Endodermal cell (in vitro differentiated cells): ENCODE results near the gene BAIAP3. TPM values are rescaled to one million over a fixed set of nuclear protein-coding genes. Genes with fewer than 3 reads are reported as not detected.

Source experiments
- DNase-seq: peaks from one replicate; pipeline ENCODE4 v3.0.0-alpha.2; 2017
- H3K27ac ChIP-seq: 2 replicates; pipeline ENCODE4 v1.5.1; 2013; ENCODE audit warnings: mild to moderate bottlenecking, low read depth, low read length, moderate library complexity
- H3K27me3 ChIP-seq: 2 replicates; pipeline ENCODE4 v1.6.1; 2013; ENCODE audit warnings: mild to moderate bottlenecking, low read length, moderate library complexity; ENCODE audit not compliant: insufficient read depth, control insufficient read depth, poor library complexity, severe bottlenecking
- H3K36me3 ChIP-seq: 2 replicates; pipeline ENCODE4 v1.7.0; 2013; ENCODE audit warnings: mild to moderate bottlenecking, low read length, moderate library complexity; ENCODE audit not compliant: control insufficient read depth, insufficient read depth
- H3K4me1 ChIP-seq: one replicate; pipeline ENCODE4 v1.7.0; 2013; ENCODE audit warnings: low read length; ENCODE audit not compliant: control insufficient read depth, insufficient read depth
- H3K4me3 ChIP-seq: 2 replicates; pipeline ENCODE4 v1.5.1; 2013; ENCODE audit warnings: mild to moderate bottlenecking, low read length, moderate library complexity
- H3K9ac ChIP-seq: 2 replicates; pipeline ENCODE4 v1.6.1; 2013; ENCODE audit warnings: mild to moderate bottlenecking, low read length, moderate library complexity; ENCODE audit not compliant: poor library complexity, severe bottlenecking; ENCODE audit errors: extremely low read depth
- H3K9me3 ChIP-seq: 2 replicates; pipeline ENCODE4 v1.6.1; 2013; ENCODE audit warnings: mild to moderate bottlenecking, low read length, moderate library complexity; ENCODE audit not compliant: control insufficient read depth
- H3K27ac Mint-ChIP-seq: 2 replicates; pipeline ENCODE4 v1.8.0; 2020; ENCODE audit warnings: mixed read lengths
- H3K27me3 Mint-ChIP-seq: 2 replicates; pipeline ENCODE4 v1.8.0; 2021; ENCODE audit warnings: mild to moderate bottlenecking, mixed read lengths; ENCODE audit not compliant: insufficient read depth
- H3K36me3 Mint-ChIP-seq: 2 replicates; pipeline ENCODE4 v1.8.0; 2020; ENCODE audit warnings: low read depth, mixed read lengths
- H3K4me1 Mint-ChIP-seq: 2 replicates; pipeline ENCODE4 v1.8.0; 2020; ENCODE audit warnings: mixed read lengths
- H3K4me3 Mint-ChIP-seq: 2 replicates; pipeline ENCODE4 v1.8.0; 2020; ENCODE audit warnings: mild to moderate bottlenecking, moderate library complexity, mixed read lengths
- H3K9me3 Mint-ChIP-seq: 2 replicates; pipeline ENCODE4 v1.8.0; 2020; ENCODE audit warnings: mild to moderate bottlenecking, mixed read lengths
- CTCF ChIP-seq: fragments of 200-600 bp; sonication (generic); conservative IDR thresholded peaks from 2 replicates; pipeline ENCODE4 v1.5.0; 2021; ENCODE audit warnings: antibody characterized with exemption, mild to moderate bottlenecking
- WGBS, 2 experiments: methylation state at CpG; one replicate each; pipeline versions ENCODE4 v1.1.5 to v1.1.7; 2013; ENCODE audit warnings: missing lambda C conversion rate in 2 of 2, mixed read lengths in 1 of 2; ENCODE audit not compliant: insufficient coverage in 1 of 2, insufficient read length in 1 of 2; 5-methylcytosine and 5-hydroxymethylcytosine counted together
- total RNA-seq, 2 donors: library from RNA; stranded (reverse); fragmentation: NEBNext Ultra II Directional in 1 of 2; extraction: Animal tissue kit (Norgen Biotek cat#: 25700) in 1 of 2; gene quantifications; 2 replicates in 1 of 2; 3 replicates in 1 of 2; pipeline ENCODE4 v1.2.1, GENCODE V29; 2021

BAIAP3 gene
- total RNA-seq, 2 donors from 2014 or later: 25.0 to 43.5 TPM

- TF ChIP-seq CTCF: no peak
- H3K27me3 Mint-ChIP-seq: no peaks in the 10 kb centered on the region
These were observed 64.3 kb downstream of the BAIAP3 start for GRCh38 chr16:1397779-1398178.

GRCh38 chr16:1398351-1398750, 64.9 kb downstream of the BAIAP3 start:
- Histone ChIP-seq H3K9me3 (no peaks in the 10 kb centered on the region), H3K27me3 (no peaks in the 10 kb centered on the region), H3K36me3 (peaks cover 9% of the 10 kb centered on the region), H3K4me3 (no peak overlapping the region), H3K27ac (no peak overlapping the region), H3K9ac (no peak overlapping the region), H3K4me1 (no peaks in the 10 kb centered on the region)
- no peak overlapping the region for H3K27ac Mint-ChIP-seq
- peaks cover 42% of the 10 kb centered on the region for H3K36me3 Mint-ChIP-seq
- no peaks in the 10 kb centered on the region for H3K27me3 Mint-ChIP-seq
- no peak for DNase-seq
- H3K4me3 Mint-ChIP-seq: no peak overlapping the region
- H3K9me3 Mint-ChIP-seq: no peaks in the 10 kb centered on the region
- H3K4me1 Mint-ChIP-seq: no peaks in the 10 kb centered on the region
- 92 to 97% methylated on average over 9 of the region's 9 CpGs for WGBS, 2 experiments
- no peak for TF ChIP-seq CTCF

More at GRCh38 chr16:1397779-1398178, 64.3 kb downstream of the BAIAP3 start:
- Histone ChIP-seq H3K4me3 (no peak overlapping the region), H3K27me3 (no peaks in the 10 kb centered on the region), H3K9ac (no peak overlapping the region), H3K9me3 (no peaks in the 10 kb centered on the region), H3K27ac (no peak overlapping the region), H3K36me3 (peaks cover 9% of the 10 kb centered on the region), H3K4me1 (no peaks in the 10 kb centered on the region)
- H3K9me3 Mint-ChIP-seq: no peaks in the 10 kb centered on the region
- DNase-seq: no peak
- H3K36me3 Mint-ChIP-seq: peaks cover 45% of the 10 kb centered on the region
- no peak overlapping the region for H3K4me3 Mint-ChIP-seq
- WGBS, 2 experiments: 96% methylated on average over 9 to 20 of the region's 21 CpGs
- no peak overlapping the region for H3K27ac Mint-ChIP-seq
- no peaks in the 10 kb centered on the region for H3K4me1 Mint-ChIP-seq

Other genes starting within 250 kb of the BAIAP3 start
- under 1 TPM; 0.15 to 0.20 TPM for gene C1QTNF8, start 237.4 kb upstream of the BAIAP3 start, total RNA-seq
- gene CACNA1H, start 180.5 kb upstream of the BAIAP3 start, total RNA-seq: 10 to 100 TPM; 31.6 to 45.0 TPM
- not detected for gene TPSG1, start 108.4 kb upstream of the BAIAP3 start, total RNA-seq
- not detected for gene TPSB2, start 103.5 kb upstream of the BAIAP3 start, total RNA-seq
- not detected for gene TPSAB1, start 92.9 kb upstream of the BAIAP3 start, total RNA-seq
- gene TPSD1, start 77.6 kb upstream of the BAIAP3 start, total RNA-seq: not detected
- 100 to 1,000 TPM; 250 to 294 TPM for gene UBE2I, start 24.0 kb upstream of the BAIAP3 start, total RNA-seq
- 10 to 100 TPM; 64.9 to 67.4 TPM for gene TSR3, start 18.2 kb downstream of the BAIAP3 start, total RNA-seq
- gene GNPTG, start 18.3 kb downstream of the BAIAP3 start, total RNA-seq: 10 to 100 TPM; 34.0 to 38.4 TPM
- gene UNKL, start 81.1 kb downstream of the BAIAP3 start, total RNA-seq: 10 to 100 TPM; 46.4 to 48.3 TPM
- gene UQCC4, start 87.1 kb downstream of the BAIAP3 start, total RNA-seq: 10 to 100 TPM in 1 of 2 donors, 1 to 10 TPM in 1; 9.2 to 10.9 TPM
- under 1 TPM; 0.51 to 0.79 TPM for gene PERCC1, start 97.4 kb downstream of the BAIAP3 start, total RNA-seq
- 1 to 10 TPM; 1.9 to 2.2 TPM for gene CCDC154, start 110.9 kb downstream of the BAIAP3 start, total RNA-seq
- gene CLCN7, start 141.4 kb downstream of the BAIAP3 start, total RNA-seq: 10 to 100 TPM; 94.4 to 96.7 TPM
- not detected for gene PTX4, start 155.3 kb downstream of the BAIAP3 start, total RNA-seq
- gene TELO2, start 159.7 kb downstream of the BAIAP3 start, total RNA-seq: 10 to 100 TPM; 85.0 to 91.7 TPM
- not detected for gene TMEM204, start 200.0 kb downstream of the BAIAP3 start, total RNA-seq